CD4-positive, alpha-beta T cell treated with Interleukin-1 beta for 1 hour (primary cell): Measurements from ENCODE around the gene ASS1.
"Not testable (repeated sequence)": the region's sequence is repeated elsewhere in the genome, so short reads cannot be mapped to it uniquely, and the experiment has no call there.

Source experiments
- DNase-seq, 2 donors: peaks; one replicate each; pipeline ENCODE4 v3.0.0-alpha.2; 2020 to 2022

The ASS1 gene

DNA sequence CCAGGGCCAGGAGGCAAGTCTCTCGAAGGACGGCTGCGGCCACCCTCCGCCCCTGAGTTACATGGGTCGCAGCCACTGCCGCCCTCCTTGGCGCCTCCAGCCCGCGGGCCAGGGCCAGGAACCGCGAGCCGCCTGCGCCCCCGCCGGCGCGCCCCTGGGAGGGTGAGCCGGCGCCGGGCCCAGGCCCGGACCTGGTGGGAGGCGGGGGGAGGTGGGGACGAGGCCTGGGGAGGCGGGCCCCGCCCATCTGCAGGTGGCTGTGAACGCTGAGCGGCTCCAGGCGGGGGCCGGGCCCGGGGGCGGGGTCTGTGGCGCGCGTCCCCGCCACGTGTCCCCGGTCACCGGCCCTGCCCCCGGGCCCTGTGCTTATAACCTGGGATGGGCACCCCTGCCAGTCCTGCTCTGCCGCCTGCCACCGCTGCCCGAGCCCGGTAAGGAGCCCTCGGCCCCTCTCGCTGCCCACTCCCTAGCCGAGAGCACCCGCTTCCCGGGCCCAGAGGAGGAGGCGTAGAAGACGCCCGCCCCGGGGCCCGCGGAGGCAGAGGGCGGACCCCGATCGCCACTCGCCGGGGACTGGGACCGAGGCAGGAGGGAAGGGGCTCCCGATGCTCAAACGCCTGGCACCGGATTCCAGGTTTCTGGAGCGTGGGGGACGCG is at the start of gene ASS1:
TSS of gene ASS1 (plus strand) at position 397 of the 657 bp plus-strand sequence. CDS start 7,268 bp downstream, outside the sequence.
- DNase-seq = peak; percentile 38 to 40

GRCh38 chr9:130395810-130396435 is 48.8 kb upstream of the ASS1 start:
- DNase-seq = no peak

DNA sequence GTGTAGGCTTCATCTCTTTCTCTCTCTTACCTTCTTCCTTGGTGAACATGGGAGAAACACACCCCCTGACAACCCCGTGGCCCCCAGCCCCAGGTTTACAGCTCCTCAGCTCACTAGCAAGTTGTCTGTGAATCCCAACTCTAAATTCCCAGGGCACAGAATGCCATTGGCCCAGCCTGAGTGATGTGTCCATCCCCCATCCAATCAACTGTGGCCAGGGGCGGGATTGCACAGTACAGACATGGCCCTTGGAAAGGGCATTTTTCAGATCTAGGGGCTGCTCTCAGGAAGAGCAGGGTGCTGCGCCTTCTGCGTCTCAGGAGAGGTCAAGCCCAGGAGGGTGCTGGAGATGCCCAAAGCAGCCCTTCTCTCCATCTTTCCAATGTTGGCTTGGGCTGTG is 48.2 kb upstream of the ASS1 start:
- DNase-seq = no peak

DNA sequence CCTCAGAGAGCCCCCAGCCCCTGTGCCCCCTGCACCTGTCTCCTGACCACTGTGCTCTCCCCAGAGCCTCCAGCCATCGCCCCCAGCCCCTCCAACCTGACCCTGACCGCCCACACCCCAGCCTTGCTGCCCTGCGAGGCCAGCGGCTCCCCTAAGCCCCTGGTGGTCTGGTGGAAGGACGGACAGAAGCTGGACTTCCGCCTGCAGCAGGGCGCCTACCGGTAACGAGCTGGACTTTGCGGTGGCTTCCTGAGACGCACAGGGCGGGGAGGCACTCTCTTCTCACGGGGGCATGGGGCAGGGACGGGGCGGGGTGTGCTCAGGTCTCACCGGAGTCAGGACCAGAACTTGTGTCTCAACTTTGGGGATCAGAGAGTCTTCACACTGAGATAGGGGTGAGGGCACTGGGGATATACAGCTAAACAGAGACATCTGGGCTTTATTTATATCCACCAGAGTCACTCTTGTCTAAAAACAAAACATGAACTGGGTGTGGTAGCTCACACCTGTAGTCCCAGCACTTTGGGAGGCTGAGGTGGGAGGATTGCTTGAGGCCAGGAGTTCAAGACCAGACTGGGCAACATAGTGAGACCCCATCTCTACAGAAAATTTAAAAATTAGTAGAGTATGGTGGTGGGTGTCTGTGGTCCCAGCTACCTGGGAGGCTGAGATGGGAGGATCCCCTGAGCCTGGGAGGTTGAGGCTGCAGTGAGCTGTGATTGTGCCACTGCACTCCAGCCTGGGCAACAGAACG is 46.1 kb upstream of the ASS1 start:
- no peak for DNase-seq

GRCh38 chr9:130399768-130400167 is 45.0 kb upstream of the ASS1 start:
- no peak for DNase-seq

GRCh38 chr9:130400870-130401269 is 43.9 kb upstream of the ASS1 start:
- DNase-seq = no peak

DNA sequence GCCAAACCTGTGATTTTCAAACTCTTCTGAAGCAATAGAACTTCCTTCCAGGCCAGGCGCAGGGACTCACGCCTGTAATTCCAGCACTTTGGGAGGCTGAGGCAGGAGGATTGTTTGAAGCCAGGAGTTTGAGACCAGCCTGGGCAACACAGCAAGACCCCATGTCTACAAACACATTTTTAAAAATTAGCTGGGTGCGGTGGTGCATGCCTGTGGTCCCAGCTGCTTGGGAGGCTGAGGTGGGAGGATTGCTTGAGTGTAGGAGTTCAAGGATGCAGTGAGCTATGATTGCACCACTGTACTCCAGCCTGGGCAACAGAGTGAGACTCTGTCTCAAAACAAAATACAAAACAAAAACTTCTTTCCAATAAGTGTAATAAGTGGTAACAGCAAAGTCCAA is 43.0 kb upstream of the ASS1 start:
- DNase-seq = not testable (repeated sequence)

DNA sequence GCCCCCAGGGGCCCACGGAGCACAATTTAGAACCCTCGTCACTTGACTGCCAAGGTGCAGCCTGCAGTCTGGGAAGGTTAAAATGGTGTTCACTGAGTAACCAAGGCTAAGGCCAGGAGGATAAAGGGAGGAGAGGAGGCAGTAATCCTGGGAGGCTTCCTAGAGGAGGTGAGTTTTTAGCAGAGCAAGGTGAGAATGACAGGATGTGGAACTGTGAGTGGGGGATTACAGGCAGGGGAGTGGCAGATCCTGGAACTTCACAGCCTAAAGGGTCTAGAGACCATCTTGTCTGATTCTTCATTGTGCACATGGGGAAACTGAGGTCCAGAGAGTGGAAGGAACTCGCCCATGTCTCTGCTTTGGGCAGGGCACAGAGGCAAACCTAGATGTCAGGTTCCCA is 42.5 kb upstream of the ASS1 start:
- DNase-seq = no peak

DNA sequence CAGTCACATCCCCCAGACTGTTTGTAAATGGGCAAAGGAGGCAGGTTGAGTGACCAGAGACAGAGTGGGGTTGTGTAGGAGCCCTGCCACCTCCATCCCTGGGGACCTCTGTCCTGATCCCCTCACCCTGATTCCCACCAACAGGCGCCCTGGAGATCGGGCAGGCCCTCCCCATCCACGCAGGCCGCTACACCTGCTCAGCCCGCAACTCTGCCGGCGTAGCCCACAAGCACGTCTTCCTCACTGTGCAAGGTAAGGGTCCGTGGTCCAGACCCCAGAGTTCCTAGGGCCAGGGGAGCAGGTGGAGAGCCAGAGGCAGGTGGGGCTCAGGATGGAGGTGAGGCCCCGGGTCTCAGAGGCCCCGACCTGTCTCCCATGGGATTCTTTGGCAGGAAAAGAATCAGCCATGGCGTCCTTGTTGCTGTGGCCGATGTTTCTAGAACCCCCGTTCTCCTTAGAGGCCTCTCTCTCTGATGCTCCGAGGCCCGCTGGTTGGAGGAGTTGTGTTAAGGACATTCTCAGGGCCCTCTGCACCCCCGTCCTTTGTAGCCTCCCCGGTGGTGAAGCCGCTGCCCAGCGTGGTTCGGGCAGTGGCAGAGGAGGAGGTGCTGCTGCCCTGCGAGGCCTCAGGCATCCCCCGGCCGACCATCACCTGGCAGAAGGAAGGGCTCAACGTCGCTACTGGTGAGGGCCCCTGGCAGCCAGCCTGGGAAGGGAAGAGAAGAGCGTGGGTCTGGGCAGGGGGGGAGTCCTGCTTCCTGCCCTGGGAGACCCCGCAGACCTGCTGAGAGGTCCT is 41.9 kb upstream of the ASS1 start:
- no peak for DNase-seq

GRCh38 chr9:130405657-130406257 is 39.0 kb upstream of the ASS1 start:
- DNase-seq = no peak

- DNase-seq = no peak
These were observed 38.4 kb upstream of the ASS1 start for GRCh38 chr9:130406278-130406895.

DNA sequence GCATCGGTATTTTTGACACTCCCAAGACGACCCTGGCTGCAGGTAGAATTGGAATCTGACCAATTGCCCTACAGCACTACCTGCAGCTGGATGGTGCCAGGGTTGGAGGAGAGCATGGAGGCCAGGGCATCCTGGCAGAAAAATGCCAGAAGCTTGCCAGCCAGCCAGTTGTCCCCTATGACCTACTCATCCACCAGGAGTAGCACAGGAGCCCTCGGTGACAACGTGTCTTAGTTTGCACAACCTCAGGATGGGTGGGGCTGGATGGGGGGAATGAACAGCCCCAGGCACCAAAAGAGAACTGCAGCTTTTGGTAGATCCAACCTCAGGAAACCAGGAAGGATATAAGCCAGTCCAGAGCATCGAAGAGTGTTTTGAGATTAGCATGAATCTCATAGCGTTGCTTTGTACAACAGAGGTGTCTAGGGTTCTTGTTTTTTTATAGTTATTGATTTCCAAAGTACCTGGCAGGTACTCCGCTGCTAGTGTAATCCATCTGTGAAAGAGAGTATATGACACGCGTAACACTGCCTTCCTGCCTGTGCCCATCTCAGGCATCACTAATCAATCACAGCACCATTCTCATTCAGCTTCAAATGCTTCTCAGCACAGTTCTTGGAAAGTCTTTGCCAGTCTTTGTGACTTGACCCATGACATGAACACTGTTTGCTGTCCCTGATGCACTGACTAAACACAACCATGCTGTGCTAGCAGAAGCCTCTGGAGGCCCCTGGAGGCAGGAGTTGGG is 36.7 kb upstream of the ASS1 start:
- DNase-seq = no peak

- DNase-seq = no peak
These were observed 36.1 kb upstream of the ASS1 start for GRCh38 chr9:130408669-130409068.

DNA sequence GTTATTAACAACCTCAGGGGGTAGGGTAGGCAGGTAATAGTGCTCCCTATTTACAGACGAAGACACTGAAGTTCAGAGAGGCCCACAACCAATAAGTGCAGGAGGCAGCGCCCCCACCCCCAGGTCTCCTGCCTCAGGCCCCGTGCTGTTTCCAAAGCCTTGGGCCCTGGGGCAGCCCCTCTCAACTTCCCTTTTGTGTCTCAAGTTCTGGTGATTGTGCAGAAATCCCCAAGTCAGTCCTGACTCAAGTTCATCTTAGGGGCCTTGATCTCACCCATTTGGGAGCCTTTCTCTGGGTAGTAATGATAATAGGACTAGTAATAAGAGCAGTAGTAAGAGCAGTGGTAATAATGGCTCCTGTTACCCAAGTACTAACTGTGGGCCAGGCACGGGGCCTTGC is 35.5 kb upstream of the ASS1 start:
- no peak for DNase-seq

DNA sequence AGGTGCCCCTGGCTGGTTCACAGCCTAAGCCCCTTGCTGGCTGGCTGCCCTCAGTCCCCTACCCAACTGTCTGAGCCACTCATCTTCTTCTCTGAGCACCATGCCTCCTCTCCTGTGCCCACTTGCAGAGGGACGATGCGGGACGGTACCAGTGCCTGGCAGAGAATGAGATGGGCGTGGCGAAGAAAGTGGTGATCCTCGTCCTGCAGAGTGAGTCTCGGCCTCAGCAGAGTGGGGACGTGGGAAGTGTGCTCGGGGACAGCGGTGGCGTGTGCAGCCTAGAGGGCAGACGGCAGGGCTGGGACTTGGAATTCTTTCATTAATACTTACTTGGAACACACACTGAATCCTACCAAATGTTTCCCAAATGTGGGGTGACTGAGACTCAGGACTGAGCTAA is 34.3 kb upstream of the ASS1 start:
- no peak for DNase-seq

DNA sequence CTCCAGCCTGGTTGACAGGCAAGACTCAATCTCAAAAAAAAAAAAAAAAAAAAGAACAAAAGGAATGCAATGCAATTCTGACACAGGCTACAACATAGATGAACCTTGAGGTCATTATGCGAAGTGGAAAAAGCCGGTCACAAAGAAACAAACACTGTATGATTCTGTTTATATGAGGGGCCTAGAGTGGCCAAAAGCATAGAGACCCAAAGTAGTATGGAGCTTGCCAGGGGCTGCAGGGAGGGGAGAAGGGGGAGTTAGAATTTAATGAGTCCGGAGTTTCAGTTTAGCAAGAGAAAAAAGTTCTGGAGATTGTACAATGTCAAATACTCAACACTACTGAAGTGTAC is 33.2 kb upstream of the ASS1 start:
- DNase-seq = no peak

GRCh38 chr9:130414081-130414731 is 30.6 kb upstream of the ASS1 start:
- DNase-seq = no peak

GRCh38 chr9:130414910-130415746 is 29.6 kb upstream of the ASS1 start:
- no peak for DNase-seq

GRCh38 chr9:130417602-130418001 is 27.2 kb upstream of the ASS1 start:
- no peak for DNase-seq

DNA sequence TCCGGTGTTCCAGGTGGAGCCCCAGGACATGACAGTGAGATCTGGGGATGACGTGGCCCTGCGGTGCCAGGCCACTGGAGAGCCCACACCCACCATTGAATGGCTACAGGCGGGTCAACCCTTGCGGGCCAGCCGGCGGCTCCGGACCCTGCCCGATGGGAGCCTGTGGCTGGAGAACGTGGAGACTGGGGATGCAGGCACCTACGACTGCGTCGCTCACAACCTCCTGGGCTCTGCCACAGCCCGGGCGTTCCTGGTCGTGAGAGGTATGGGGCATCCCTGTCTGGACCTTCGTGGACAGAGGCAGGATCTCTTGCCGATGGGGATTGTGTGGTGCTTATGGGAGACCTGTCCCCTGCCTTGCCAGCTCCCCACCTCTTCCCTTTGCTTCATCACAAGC is 26.0 kb upstream of the ASS1 start:
- no peak for DNase-seq
